Tibial nerve (tissue), 4 donors: Measurements from ENCODE around the gene EAF2. TPM values are rescaled to one million over a fixed set of nuclear protein-coding genes. Genes with fewer than 3 reads are reported as not detected.

Experiments used
- DNase-seq, 2 donors: peaks; one replicate each; pipeline ENCODE4 v3.0.0-alpha.2; 2019; ENCODE audit warnings: low spot score in 2 of 2
- H3K27ac ChIP-seq, 4 donors: fragments of 200-600 bp; sonication (generic) in 3 of 4; one replicate each; pipeline ENCODE4 v1.5.1; 2017 to 2019; ENCODE audit warnings: mild to moderate bottlenecking in 1 of 4
- H3K27me3 ChIP-seq, 2 donors: fragments of 200-600 bp; sonication (generic) in 1 of 2; one replicate each; pipeline versions ENCODE4 v1.5.1 to v1.6.0; 2017 to 2019
- H3K36me3 ChIP-seq, 3 donors: fragments of 200-600 bp; sonication (generic); one replicate each; pipeline ENCODE4 v1.5.1; 2018 to 2019
- H3K4me1 ChIP-seq, 4 donors: fragments of 200-600 bp; sonication (generic) in 3 of 4; one replicate each; pipeline ENCODE4 v1.5.1; 2017 to 2019
- H3K4me3 ChIP-seq, 4 donors: fragments of 200-600 bp; sonication (generic) in 3 of 4; one replicate each; pipeline ENCODE4 v1.5.1; 2017 to 2019; ENCODE audit warnings: mild to moderate bottlenecking in 1 of 4, moderate library complexity in 1 of 4
- H3K9me3 ChIP-seq, 4 donors: fragments of 200-600 bp; sonication (generic) in 3 of 4; one replicate each; pipeline ENCODE4 v1.5.1; 2017 to 2019
- EP300 ChIP-seq, 2 donors: sonication (generic); formaldehyde crosslinking; IDR thresholded peaks; one replicate each; pipeline ENCODE4 v1.6.1; 2017; ENCODE audit warnings: antibody characterized with exemption in 2 of 2, mild to moderate bottlenecking in 1 of 2
- POLR2A ChIP-seq, 2 donors: fragments of 450-650 bp; IDR thresholded peaks; one replicate each; pipeline ENCODE4 v1.6.1; 2017; ENCODE audit warnings: antibody characterized with exemption in 2 of 2, mild to moderate bottlenecking in 2 of 2, moderate library complexity in 2 of 2
- WGBS, 2 donors: methylation state at CpG; one replicate each; pipeline ENCODE4 v1.1.5; 2018; 5-methylcytosine and 5-hydroxymethylcytosine counted together
- total RNA-seq, 4 donors: library from RNA; depleted of rRNA; stranded (reverse); fragments of >200 nt; gene quantifications; one replicate each; pipeline ENCODE4 v1.1.0, GENCODE V29; 2016
- TF ChIP-seq, protein P1 (sequence below), 5 experiments: fragments of 200-600 bp in 3 of 5; fragments of 450-650 bp in 2 of 5; sonication (generic) in 3 of 5; IDR thresholded peaks; one replicate each; pipeline ENCODE4 v1.5.1; 2016 to 2019; ENCODE audit warnings: antibody characterized with exemption in 5 of 5, mild to moderate bottlenecking in 3 of 5, moderate library complexity in 2 of 5

EAF2 gene
- total RNA-seq, 4 donors from 2014 or later: 0.98 to 9.4 (median 7.1) TPM

DNA sequence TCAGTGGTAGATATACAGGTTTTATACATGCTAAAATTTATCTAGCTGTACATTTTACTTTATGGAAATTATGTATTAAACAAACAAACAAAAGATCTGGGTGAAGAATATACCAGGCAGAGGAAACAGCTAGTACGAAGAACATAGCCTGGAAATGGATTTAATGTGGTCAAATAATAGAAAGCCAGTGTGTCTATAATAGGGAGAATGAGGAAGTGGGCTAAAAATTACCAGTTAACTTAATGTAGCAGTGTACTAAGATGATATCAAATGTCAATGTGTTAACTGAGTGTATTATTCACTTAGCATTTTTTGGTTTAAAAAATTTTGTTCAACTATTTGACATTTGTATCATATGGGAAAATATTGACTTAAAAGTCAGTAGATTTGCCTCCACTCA is 36.4 kb downstream of the EAF2 start:
- H3K36me3 ChIP-seq: peaks cover 0 to 9% (median 0%) of the 10 kb centered on the region in 3 donors
- no peaks in the 10 kb centered on the region for H3K27me3 ChIP-seq
- no peaks in the 10 kb centered on the region for H3K9me3 ChIP-seq
- DNase-seq: no peak
- 70 to 77% methylated on average over 1 of the region's 1 CpG for WGBS, 2 donors
- no peaks in the 10 kb centered on the region for H3K4me1 ChIP-seq
- H3K27ac ChIP-seq: no peak overlapping the region
- no peak overlapping the region for H3K4me3 ChIP-seq
- TF ChIP-seq, protein P1, sequence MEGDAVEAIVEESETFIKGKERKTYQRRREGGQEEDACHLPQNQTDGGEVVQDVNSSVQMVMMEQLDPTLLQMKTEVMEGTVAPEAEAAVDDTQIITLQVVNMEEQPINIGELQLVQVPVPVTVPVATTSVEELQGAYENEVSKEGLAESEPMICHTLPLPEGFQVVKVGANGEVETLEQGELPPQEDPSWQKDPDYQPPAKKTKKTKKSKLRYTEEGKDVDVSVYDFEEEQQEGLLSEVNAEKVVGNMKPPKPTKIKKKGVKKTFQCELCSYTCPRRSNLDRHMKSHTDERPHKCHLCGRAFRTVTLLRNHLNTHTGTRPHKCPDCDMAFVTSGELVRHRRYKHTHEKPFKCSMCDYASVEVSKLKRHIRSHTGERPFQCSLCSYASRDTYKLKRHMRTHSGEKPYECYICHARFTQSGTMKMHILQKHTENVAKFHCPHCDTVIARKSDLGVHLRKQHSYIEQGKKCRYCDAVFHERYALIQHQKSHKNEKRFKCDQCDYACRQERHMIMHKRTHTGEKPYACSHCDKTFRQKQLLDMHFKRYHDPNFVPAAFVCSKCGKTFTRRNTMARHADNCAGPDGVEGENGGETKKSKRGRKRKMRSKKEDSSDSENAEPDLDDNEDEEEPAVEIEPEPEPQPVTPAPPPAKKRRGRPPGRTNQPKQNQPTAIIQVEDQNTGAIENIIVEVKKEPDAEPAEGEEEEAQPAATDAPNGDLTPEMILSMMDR (IDR thresholded peaks at IDR 0.05): no peak
- TF ChIP-seq EP300 (IDR thresholded peaks at IDR 0.05) (no peak), POLR2A (IDR thresholded peaks at IDR 0.05) (no peak)

DNA sequence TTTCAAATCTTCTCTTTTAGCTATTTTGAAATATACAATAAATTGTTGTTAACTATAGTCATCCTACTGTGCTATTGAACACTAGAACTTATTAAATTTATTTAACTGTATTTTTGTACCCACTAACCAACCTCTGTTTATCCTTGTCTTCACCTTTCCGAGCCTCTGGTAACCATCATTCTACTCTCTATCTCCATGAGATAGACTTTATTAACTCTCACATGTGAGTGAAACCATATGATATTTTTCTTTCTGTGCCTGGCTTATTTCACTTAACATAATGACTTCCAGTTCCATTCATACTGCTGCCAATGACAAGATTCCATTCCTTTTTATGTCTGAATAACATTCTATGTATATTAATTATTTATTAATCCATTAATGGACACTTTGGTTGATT is 43.4 kb downstream of the EAF2 start:
- Histone ChIP-seq H3K36me3 (peaks cover 0 to 2% (median 0%) of the 10 kb centered on the region in 3 donors), H3K27ac (no peak overlapping the region), H3K4me3 (no peak overlapping the region), H3K4me1 (no peaks in the 10 kb centered on the region), H3K9me3 (no peaks in the 10 kb centered on the region), H3K27me3 (no peaks in the 10 kb centered on the region)
- TF ChIP-seq POLR2A (IDR thresholded peaks at IDR 0.05): no peak
- TF ChIP-seq, protein P1 (IDR thresholded peaks at IDR 0.05): no peak
- no peak for TF ChIP-seq EP300 (IDR thresholded peaks at IDR 0.05)
- DNase-seq: no peak
- 61 to 80% methylated on average over 1 of the region's 1 CpG for WGBS, 2 donors

DNA sequence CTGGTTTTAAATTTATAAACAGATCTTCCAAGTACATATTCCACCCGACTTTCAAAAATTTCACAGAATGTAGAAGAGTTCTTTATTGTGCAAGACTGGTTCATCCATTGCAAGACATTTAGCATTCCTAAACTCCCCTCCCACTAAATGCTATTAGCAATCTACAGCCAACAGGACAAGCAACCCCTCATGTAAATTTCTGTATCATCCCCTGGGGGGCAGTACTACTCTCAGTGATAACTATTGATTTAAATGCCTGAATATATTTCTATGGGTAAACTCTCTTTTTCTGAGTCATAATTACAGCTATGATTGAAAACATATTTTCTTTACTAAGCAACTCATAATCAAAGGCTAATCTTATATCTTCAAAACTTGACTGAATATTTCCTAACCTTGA is 48.5 kb downstream of the EAF2 start:
- 26 to 27% methylated on average over 1 of the region's 1 CpG for WGBS, 2 donors

DNA sequence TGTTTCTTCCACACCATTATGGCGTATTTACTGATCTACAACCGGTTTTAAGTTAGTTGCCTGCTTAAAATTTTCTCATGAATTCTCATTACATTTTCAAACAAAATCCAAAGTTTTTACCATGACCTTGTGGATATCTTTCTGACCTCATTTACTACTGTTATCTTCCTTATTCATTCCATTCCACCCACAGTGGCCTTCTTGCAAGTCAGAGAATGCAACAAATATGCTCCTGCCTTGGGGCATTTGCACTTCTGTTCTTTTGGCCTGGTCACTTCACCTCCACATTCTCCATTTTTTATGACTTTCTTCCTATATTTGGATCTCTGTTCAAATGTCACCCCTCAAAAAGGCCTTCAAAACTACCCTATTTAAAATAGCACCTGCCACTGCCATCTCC is 50.4 kb downstream of the EAF2 start:
- WGBS, 2 donors: 85 to 88% methylated on average over 2 of the region's 2 CpGs
- H3K4me1 ChIP-seq: no peaks in the 10 kb centered on the region
- no peak overlapping the region for H3K4me3 ChIP-seq
- TF ChIP-seq, protein P1 (IDR thresholded peaks at IDR 0.05): no peak
- TF ChIP-seq EP300 (IDR thresholded peaks at IDR 0.05) (no peak), POLR2A (IDR thresholded peaks at IDR 0.05) (no peak)
- no peaks in the 10 kb centered on the region for H3K9me3 ChIP-seq
- no peak for DNase-seq
- H3K27me3 ChIP-seq: no peaks in the 10 kb centered on the region
- no peaks in the 10 kb centered on the region for H3K36me3 ChIP-seq
- no peak overlapping the region for H3K27ac ChIP-seq

More for the DNA sequence above, 48.5 kb downstream of the EAF2 start:
- Histone ChIP-seq H3K9me3 (no peaks in the 10 kb centered on the region), H3K27ac (no peak overlapping the region), H3K4me3 (no peak overlapping the region), H3K36me3 (no peaks in the 10 kb centered on the region), H3K4me1 (no peaks in the 10 kb centered on the region), H3K27me3 (no peaks in the 10 kb centered on the region)
- DNase-seq: no peak
- no peak for TF ChIP-seq EP300 (IDR thresholded peaks at IDR 0.05)
- TF ChIP-seq, protein P1 (IDR thresholded peaks at IDR 0.05): no peak
- no peak for TF ChIP-seq POLR2A (IDR thresholded peaks at IDR 0.05)

DNA sequence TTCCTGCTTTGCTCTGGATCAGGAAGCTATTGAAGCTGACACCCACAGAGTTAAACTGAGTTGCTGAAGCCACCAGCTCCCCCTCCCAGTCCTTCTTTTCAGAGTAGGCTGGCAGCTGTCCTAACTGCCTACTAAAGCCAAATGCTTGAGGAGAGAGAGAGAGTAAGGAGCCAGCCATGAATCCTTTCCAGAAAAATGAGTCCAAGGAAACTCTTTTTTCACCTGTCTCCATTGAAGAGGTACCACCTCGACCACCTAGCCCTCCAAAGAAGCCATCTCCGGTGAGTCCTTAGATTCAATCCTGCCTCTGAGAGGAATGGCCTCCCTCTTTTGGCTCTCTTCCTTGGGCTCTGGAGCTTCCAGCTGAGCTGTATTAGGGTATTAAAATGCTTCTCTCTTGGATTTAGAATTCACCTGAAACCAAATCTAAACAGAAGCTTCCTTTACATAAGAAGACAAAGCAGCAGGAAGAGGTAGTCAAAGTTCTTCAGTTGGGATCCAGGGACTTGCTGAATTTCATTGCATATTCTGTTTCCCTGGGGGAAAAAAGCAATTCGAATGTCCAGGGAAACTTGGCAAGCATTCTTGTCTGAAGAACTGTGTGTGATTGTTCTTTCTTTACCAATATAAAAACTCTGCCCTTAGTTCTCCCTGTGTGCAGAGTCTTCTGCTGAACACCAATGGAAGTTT is 59.4 kb downstream of the EAF2 start, which contains the start of gene SLC15A2:
Gene SLC15A2, plus strand, starts transcription at position 101 of the 690 bp plus-strand sequence. Its CDS starts 76 bp downstream, at position 177.
- 11 to 20% methylated on average over 3 of the region's 3 CpGs for WGBS, 2 donors
- no peak within 1 kb of the TSS for H3K27ac ChIP-seq
- H3K4me3 ChIP-seq: no peak within 1 kb of the TSS
- H3K4me1 ChIP-seq: peaks cover 0 to 14% (median 0%) of the 10 kb centered on the region in 4 donors
- no peaks in the 10 kb centered on the region for H3K27me3 ChIP-seq
- no peaks in the 10 kb centered on the region for H3K9me3 ChIP-seq
- TF ChIP-seq, protein P1 (IDR thresholded peaks at IDR 0.05): no peak
- TF ChIP-seq EP300 (IDR thresholded peaks at IDR 0.05): no peak
- no peak for TF ChIP-seq POLR2A (IDR thresholded peaks at IDR 0.05)
- H3K36me3 ChIP-seq: no peaks in the 10 kb centered on the region
- DNase-seq: no peak
